Endometrial microvascular endothelial cells (primary cell): ENCODE data around the gene NF2. TPM values are rescaled to one million over a fixed set of nuclear protein-coding genes. Genes with fewer than 3 reads are reported as not detected.

Experiments used
- in situ Hi-C: cut with HindIII; loops from 2 replicates; pipeline ENCODE4 v1.10.0; 2017; ENCODE audit warnings: low sequenced_read_pairs, low pct_unique_long_range_greater_than_20kb; ENCODE audit errors: inconsistent ontology term
- total RNA-seq: library from RNA; depleted of rRNA; stranded (reverse); fragments of >200 nt; gene quantifications from one replicate; pipeline ENCODE4 v1.2.3, GENCODE V29; 2015; ENCODE audit errors: inconsistent ontology term

Gene NF2
- total RNA-seq, 1 donor from 2014 or later = 127 TPM

- in situ Hi-C loops = no loop called here
Measured at GRCh38 chr22:29647954-29648737, 44.7 kb downstream of the NF2 start.

- in situ Hi-C loops = no loop called here
Measured at GRCh38 chr22:29650370-29650769, 46.9 kb downstream of the NF2 start.

- in situ Hi-C loops = no loop called here
Measured at GRCh38 chr22:29651652-29652051, 48.2 kb downstream of the NF2 start.

GRCh38 chr22:29654420-29654819 is 51.0 kb downstream of the NF2 start:
- in situ Hi-C loops = no loop called here

GRCh38 chr22:29654882-29655281 is 51.4 kb downstream of the NF2 start:
- in situ Hi-C loops = no loop called here

- in situ Hi-C loops = no loop called here
Measured at GRCh38 chr22:29658176-29658575, 54.7 kb downstream of the NF2 start.

GRCh38 chr22:29660021-29660420 is 56.6 kb downstream of the NF2 start:
- in situ Hi-C loops = no loop called here

GRCh38 chr22:29661336-29661735 is 57.9 kb downstream of the NF2 start:
- in situ Hi-C loops = no loop called here

- in situ Hi-C loops = no loop called here
Measured at GRCh38 chr22:29663180-29663821, 59.9 kb downstream of the NF2 start.

GRCh38 chr22:29665486-29665885 is 62.1 kb downstream of the NF2 start:
- in situ Hi-C loops = no loop called here

- in situ Hi-C loops = no loop called here
Measured at GRCh38 chr22:29668673-29669072, 65.2 kb downstream of the NF2 start.

GRCh38 chr22:29670626-29671025 is 67.2 kb downstream of the NF2 start:
- in situ Hi-C loops = no loop called here

GRCh38 chr22:29673361-29674066 is 70.1 kb downstream of the NF2 start:
- in situ Hi-C loops = no loop called here

GRCh38 chr22:29674121-29674520 is 70.7 kb downstream of the NF2 start:
- in situ Hi-C loops = no loop called here

GRCh38 chr22:29679316-29679715 is 75.9 kb downstream of the NF2 start:
- in situ Hi-C loops = no loop called here

- in situ Hi-C loops = no loop called here
Measured at GRCh38 chr22:29683536-29683935, 80.1 kb downstream of the NF2 start.

- in situ Hi-C loops = no loop called here
Measured at GRCh38 chr22:29684244-29684643, 80.8 kb downstream of the NF2 start.

- in situ Hi-C loops = no loop called here
Measured at GRCh38 chr22:29689206-29689879, 85.9 kb downstream of the NF2 start.

- in situ Hi-C loops = no loop called here
Measured at GRCh38 chr22:29689880-29690213, 86.4 kb downstream of the NF2 start.

GRCh38 chr22:29690476-29690875 is 87.0 kb downstream of the NF2 start:
- in situ Hi-C loops = no loop called here
